K562 (cell line): Measurements from ENCODE around the gene ZBP1. TPM values are rescaled to one million over a fixed set of nuclear protein-coding genes. Genes with fewer than 3 reads are reported as not detected.

Experiments used
- ARID2 ChIP-seq: fragments of 450-650 bp; IDR thresholded peaks from 2 replicates; pipeline ENCODE4 v1.6.1; 2017; ENCODE audit warnings: antibody characterized with exemption, mild to moderate bottlenecking
- ARID3B ChIP-seq: fragments of 250-450 bp; sonication (Bioruptor Pico); IDR thresholded peaks from 2 replicates; pipeline ENCODE4 v1.4.0; 2020; ENCODE audit warnings: borderline replicate concordance
- CTCF ChIP-seq, 3 experiments: IDR thresholded peaks in 2 of 3; conservative IDR thresholded peaks in 1 of 3; 2 replicates each; pipeline ENCODE4 v1.5.1; 2011 to 2012; ENCODE audit warnings: low read length in 3 of 3, mild to moderate bottlenecking in 3 of 3, control low read depth in 2 of 3, improper control_type of control experiment in 1 of 3, inconsistent platforms in 1 of 3, low read depth in 1 of 3, mixed read lengths in 1 of 3, moderate library complexity in 1 of 3; ENCODE audit not compliant: insufficient read depth in 2 of 3
- DEAF1 ChIP-seq: fragments of 450-650 bp; formaldehyde crosslinking; IDR thresholded peaks from 2 replicates; pipeline ENCODE4 v1.4.0; 2020; ENCODE audit warnings: mild to moderate bottlenecking, moderate library complexity
- FOXJ2 ChIP-seq: fragments of 200-800 bp; sonication (Bioruptor generic); IDR thresholded peaks from 2 replicates; pipeline ENCODE4 v1.6.1; 2016; ENCODE audit warnings: missing genetic modification characterization, missing compliant biosample characterization
- GTF2A2 ChIP-seq: IDR thresholded peaks from 2 replicates; pipeline ENCODE4 v1.6.1; 2016; ENCODE audit warnings: mild to moderate bottlenecking, missing genetic modification characterization, missing compliant biosample characterization
- L3MBTL2 ChIP-seq: fragments of 450-650 bp; IDR thresholded peaks from 2 replicates; pipeline ENCODE4 v1.6.1; 2016; ENCODE audit warnings: mild to moderate bottlenecking, moderate library complexity
- MTA2 ChIP-seq: fragments of 450-650 bp; IDR thresholded peaks from 2 replicates; pipeline ENCODE4 v1.6.1; 2016; ENCODE audit warnings: low read depth
- NR1H2 ChIP-seq: sonication (generic); formaldehyde crosslinking; IDR thresholded peaks from 2 replicates; pipeline ENCODE4 v1.4.0; 2020; ENCODE audit warnings: mild to moderate bottlenecking, missing genetic modification reagents
- NRF1 ChIP-seq, 2 experiments: fragments of 450-650 bp; IDR thresholded peaks in 1 of 2; conservative IDR thresholded peaks in 1 of 2; 2 replicates each; pipeline ENCODE4 v1.6.1; 2014; ENCODE audit warnings: mild to moderate bottlenecking in 2 of 2
- STAG1 ChIP-seq: sonication (generic); formaldehyde crosslinking; IDR thresholded peaks from 2 replicates; pipeline ENCODE4 v1.5.0; 2020; ENCODE audit warnings: missing genetic modification reagents, borderline replicate concordance
- TRIM28 ChIP-seq: fragments of 450-650 bp; IDR thresholded peaks from 2 replicates; pipeline ENCODE4 v1.6.1; 2017
- VEZF1 ChIP-seq: fragments of 200-800 bp; sonication (Bioruptor generic); IDR thresholded peaks from 2 replicates; pipeline ENCODE4 v1.6.1; 2017; ENCODE audit warnings: missing genetic modification characterization, missing compliant biosample characterization
- ZBTB7A ChIP-seq: IDR thresholded peaks from 2 replicates; pipeline ENCODE4 v1.6.1; 2011; ENCODE audit warnings: low read depth, mild to moderate bottlenecking, low read length, moderate library complexity, borderline replicate concordance; ENCODE audit not compliant: control insufficient read depth
- ZNF384 ChIP-seq: IDR thresholded peaks from 2 replicates; pipeline ENCODE4 v1.6.1; 2012; ENCODE audit warnings: low read depth, low read length, improper control_type of control experiment
- polyA plus RNA-seq, 8 experiments: library from polyadenylated mRNA; depleted of rRNA in 4 of 8; stranded (reverse) in 5 of 8; unstranded in 3 of 8; fragments of >200 nt; fragmentation: Nextera tagmentation in 2 of 8; fragmentation: Illumina TruSeq in 1 of 8; extraction: Ambion mirVana in 2 of 8; extraction: Trizol in 1 of 8; gene quantifications; 2 replicates each; pipeline versions ENCODE4 v1.2.1 to v1.2.3, GENCODE V29; 2011 to 2014; ENCODE audit warnings: inconsistent platforms in 1 of 8, missing spikeins in 1 of 8
- total RNA-seq, 7 experiments: library from RNA; depleted of rRNA in 6 of 7; stranded (reverse); fragments of >200 nt in 6 of 7; fragmentation: Illumina TruSeq in 2 of 7; extraction: Trizol in 2 of 7; gene quantifications; 2 replicates each; pipeline versions ENCODE4 v1.2.1 to v1.2.3, GENCODE V29; 2011 to 2021; ENCODE audit warnings: low replicate concordance in 1 of 7
- TF ChIP-seq, protein P1 (sequence below), 2 experiments: IDR thresholded peaks; 2 replicates each; pipeline ENCODE4 v1.6.1; 2011; ENCODE audit warnings: borderline replicate concordance in 1 of 2, control low read depth in 1 of 2, low read depth in 1 of 2, low read length in 1 of 2, mild to moderate bottlenecking in 1 of 2, mixed read lengths in 1 of 2, moderate library complexity in 1 of 2; ENCODE audit not compliant: insufficient read depth in 1 of 2, insufficient read length in 1 of 2, poor library complexity in 1 of 2, severe bottlenecking in 1 of 2; ENCODE audit errors: extremely low read depth in 1 of 2

ZBP1 gene
- total and polyA plus RNA-seq, 9 of the 15 experiments (the other 6 are each of a cell fraction or from before 2014, with no cell fraction given): not detected

DNA sequence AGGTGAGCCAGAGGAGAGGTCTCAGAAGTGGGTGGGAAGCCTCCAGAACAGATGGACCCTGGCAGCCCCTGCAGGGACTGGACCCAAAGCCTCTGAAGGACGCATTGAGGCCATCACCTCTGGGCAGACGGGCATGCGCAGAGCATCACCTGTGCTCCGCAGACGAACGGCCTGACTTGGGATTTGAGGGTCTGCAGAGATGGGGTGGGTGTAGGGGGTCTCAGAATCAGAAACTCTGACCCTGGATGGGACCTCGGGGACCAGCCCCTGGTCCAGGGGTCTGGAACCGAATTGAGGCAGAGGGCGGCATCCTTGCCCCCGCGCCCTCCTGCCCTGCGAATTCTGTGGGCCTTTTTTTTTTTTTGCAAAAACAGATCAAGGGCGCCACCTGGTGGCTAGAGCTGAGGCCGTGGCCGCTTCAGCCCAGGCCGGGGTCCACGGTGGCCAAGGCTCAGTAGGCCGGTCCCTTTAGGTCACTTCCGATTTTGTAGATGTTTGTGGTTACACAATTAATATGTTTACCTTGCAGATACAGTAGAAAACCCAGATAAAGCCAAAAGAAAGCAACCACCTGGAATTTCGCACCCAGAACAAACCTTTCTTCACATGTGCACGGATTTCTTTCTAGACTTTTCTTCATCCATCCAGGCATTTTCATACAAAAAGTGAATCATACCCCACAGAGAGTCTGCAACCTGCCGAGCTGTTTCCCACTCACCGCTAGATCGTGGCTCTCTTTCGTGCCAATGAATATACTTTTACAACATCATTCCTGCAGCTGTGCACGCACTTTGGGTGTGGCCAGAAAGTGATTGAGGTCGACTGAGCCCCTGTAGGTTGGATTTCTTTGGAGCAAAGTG is 25.9 kb downstream of the ZBP1 start (continued):
- TF ChIP-seq, protein P1, sequence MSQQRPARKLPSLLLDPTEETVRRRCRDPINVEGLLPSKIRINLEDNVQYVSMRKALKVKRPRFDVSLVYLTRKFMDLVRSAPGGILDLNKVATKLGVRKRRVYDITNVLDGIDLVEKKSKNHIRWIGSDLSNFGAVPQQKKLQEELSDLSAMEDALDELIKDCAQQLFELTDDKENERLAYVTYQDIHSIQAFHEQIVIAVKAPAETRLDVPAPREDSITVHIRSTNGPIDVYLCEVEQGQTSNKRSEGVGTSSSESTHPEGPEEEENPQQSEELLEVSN (IDR thresholded peaks at IDR 0.05; ENCODE audit: borderline replicate concordance in 1 of 2, extremely low read depth in 1 of 2, insufficient read depth in 1 of 2, insufficient read length in 1 of 2, low read depth in 1 of 2, low read length in 1 of 2, poor library complexity in 1 of 2, severe bottlenecking in 1 of 2): no peak
- TF ChIP-seq GTF2A2 (tag) (no peak), ARID3B (CRISPR knock-in tag) (no peak), DEAF1 (CRISPR knock-in tag) (peak; percentile 67), NRF1 (conservative IDR thresholded peaks at IDR 0.05 in 1 of 2, IDR thresholded peaks at IDR 0.05 in 1 of 2) (peak; percentile 75 to 78), FOXJ2 (tag) (no peak), TRIM28 (no peak), MTA2 (no peak), ARID2 (peak; percentile 77), ZBTB7A (peak; percentile 22; the same call in 1 of the 2 replicates), ZNF384 (peak; percentile 99), L3MBTL2 (0 out of 2 replicates have a peak, but pooled peaks have one; percentile 18), NR1H2 (CRISPR knock-in tag) (no peak), VEZF1 (peak; percentile 60), STAG1 (CRISPR knock-in tag) (peak; percentile 36; the same call in 1 of the 2 replicates), CTCF (IDR thresholded peaks at IDR 0.05 in 2 of 3, conservative IDR thresholded peaks at IDR 0.05 in 1 of 3; ENCODE audit: insufficient read depth in 2 of 3, low read depth in 1 of 3, low read length in 3 of 3) (peak; percentile 81 to 91 (median 86))
